HT-29 (cell line): ENCODE measurements around the gene KCNK5. TPM values are rescaled to one million over a fixed set of nuclear protein-coding genes. Genes with fewer than 3 reads are reported as not detected.

ENCODE experiments used
- DNase-seq: peaks from one replicate; pipeline ENCODE4 v3.0.0-alpha.2; 2015; ENCODE audit warnings: low spot score
- total RNA-seq: library from RNA; depleted of rRNA; stranded (reverse); fragments of >200 nt; shearing (Covaris generic); gene quantifications from 2 replicates; pipeline ENCODE4 v1.2.3, GENCODE V29; 2014; rRNA removed

The KCNK5 gene
- total RNA-seq, 1 experiment from 2014 or later = 35.3 TPM

GRCh38 chr6:39140556-39141167 lies 88.6 kb downstream of the KCNK5 start:
- DNase-seq = no peak

Other genes with a start within 250 kb of the KCNK5 start
- not detected in 2 replicates for gene GLP1R, start 180.7 kb downstream of the KCNK5 start, total RNA-seq
- gene SAYSD1, start 114.3 kb downstream of the KCNK5 start, total RNA-seq = 11.2 and 11.9 TPM in 2 replicates
- gene KCNK17, start 84.9 kb upstream of the KCNK5 start, total RNA-seq = 0.13 TPM in 1 of 2 replicates, not detected in the other
- not detected in 2 replicates for gene KCNK16, start 93.2 kb upstream of the KCNK5 start, total RNA-seq